ENCODE measurements around the gene TSPEAR.

Gene TSPEAR

GRCh38 chr21:44508711-44509445, 202.5 kb downstream of the TSPEAR start:
- H3K9me2 ChIP-seq (replicated peaks; ENCODE audit: control insufficient read depth, low read length) = no peaks in the 10 kb centered on the region
- TF ChIP-seq CTCF (IDR thresholded peaks at IDR 0.05; ENCODE audit: low read depth, low read length, poor library complexity, severe bottlenecking) (no peak), EZH2phosphoT487 (IDR thresholded peaks at IDR 0.05; ENCODE audit: borderline replicate concordance, low read length) (no peak)
- H3K9me3 ChIP-seq (ENCODE audit: control insufficient read depth, insufficient read depth, low read length) = no peaks in the 10 kb centered on the region
- no peaks in the 10 kb centered on the region for H3K79me2 ChIP-seq (ENCODE audit: control insufficient read depth, low read length)
- no peak overlapping the region for H3K4me2 ChIP-seq (ENCODE audit: low read length)
- H3K4me3 ChIP-seq (ENCODE audit: low read length) = no peak overlapping the region
- H3K27me3 ChIP-seq (ENCODE audit: control insufficient read depth, low read length) = no peaks in the 10 kb centered on the region
- H3F3A ChIP-seq (ENCODE audit: control insufficient read depth, insufficient read depth) = no peaks in the 10 kb centered on the region
- H3K4me1 ChIP-seq (ENCODE audit: control insufficient read depth, low read length) = no peaks in the 10 kb centered on the region
- H3K36me3 ChIP-seq (ENCODE audit: control insufficient read depth, low read length) = no peaks in the 10 kb centered on the region
- no peaks in the 10 kb centered on the region for H4K20me1 ChIP-seq (ENCODE audit: control insufficient read depth, insufficient read depth, low read depth, low read length)
- no peak overlapping the region for H3K27ac ChIP-seq (ENCODE audit: low read depth, low read length)

GRCh38 chr21:44508426-44508710, 203.0 kb downstream of the TSPEAR start:
- no peak for TF ChIP-seq CTCF (IDR thresholded peaks at IDR 0.05; ENCODE audit: low read depth, low read length, poor library complexity, severe bottlenecking)
- no peak for TF ChIP-seq EZH2phosphoT487 (IDR thresholded peaks at IDR 0.05; ENCODE audit: borderline replicate concordance, low read length)
- no peak overlapping the region for H3K4me2 ChIP-seq (ENCODE audit: low read length)
- no peaks in the 10 kb centered on the region for H3K9me2 ChIP-seq (replicated peaks; ENCODE audit: control insufficient read depth, low read length)
- H3F3A ChIP-seq (ENCODE audit: control insufficient read depth, insufficient read depth) = no peaks in the 10 kb centered on the region
- no peaks in the 10 kb centered on the region for H4K20me1 ChIP-seq (ENCODE audit: control insufficient read depth, insufficient read depth, low read depth, low read length)
- H3K4me1 ChIP-seq (ENCODE audit: control insufficient read depth, low read length) = no peaks in the 10 kb centered on the region
- no peaks in the 10 kb centered on the region for H3K79me2 ChIP-seq (ENCODE audit: control insufficient read depth, low read length)
- no peak overlapping the region for H3K27ac ChIP-seq (ENCODE audit: low read depth, low read length)
- H3K36me3 ChIP-seq (ENCODE audit: control insufficient read depth, low read length) = no peaks in the 10 kb centered on the region
- H3K9me3 ChIP-seq (ENCODE audit: control insufficient read depth, insufficient read depth, low read length) = no peaks in the 10 kb centered on the region
- no peak overlapping the region for H3K4me3 ChIP-seq (ENCODE audit: low read length)
- no peaks in the 10 kb centered on the region for H3K27me3 ChIP-seq (ENCODE audit: control insufficient read depth, low read length)

GRCh38 chr21:44507673-44508425, 203.5 kb downstream of the TSPEAR start:
- no peaks in the 10 kb centered on the region for H3K4me1 ChIP-seq (ENCODE audit: control insufficient read depth, low read length)
- H3K4me3 ChIP-seq (ENCODE audit: low read length) = no peak overlapping the region
- H3K4me2 ChIP-seq (ENCODE audit: low read length) = no peak overlapping the region
- H3K36me3 ChIP-seq (ENCODE audit: control insufficient read depth, low read length) = no peaks in the 10 kb centered on the region
- no peaks in the 10 kb centered on the region for H3K9me3 ChIP-seq (ENCODE audit: control insufficient read depth, insufficient read depth, low read length)
- H4K20me1 ChIP-seq (ENCODE audit: control insufficient read depth, insufficient read depth, low read depth, low read length) = no peaks in the 10 kb centered on the region
- H3K9me2 ChIP-seq (replicated peaks; ENCODE audit: control insufficient read depth, low read length) = no peaks in the 10 kb centered on the region
- no peaks in the 10 kb centered on the region for H3K27me3 ChIP-seq (ENCODE audit: control insufficient read depth, low read length)
- no peaks in the 10 kb centered on the region for H3K79me2 ChIP-seq (ENCODE audit: control insufficient read depth, low read length)
- TF ChIP-seq EZH2phosphoT487 (IDR thresholded peaks at IDR 0.05; ENCODE audit: borderline replicate concordance, low read length) = no peak
- TF ChIP-seq CTCF (IDR thresholded peaks at IDR 0.05; ENCODE audit: low read depth, low read length, poor library complexity, severe bottlenecking) = no peak
- H3K27ac ChIP-seq (ENCODE audit: low read depth, low read length) = no peak overlapping the region
- no peaks in the 10 kb centered on the region for H3F3A ChIP-seq (ENCODE audit: control insufficient read depth, insufficient read depth)

Measured in DOHH2 (cell line).